Ovary (tissue), 9 donors: ENCODE data around the gene TMEM192. TPM values are rescaled to one million over a fixed set of nuclear protein-coding genes. Genes with fewer than 3 reads are reported as not detected.

Experiments used
- DNase-seq, 5 donors: peaks; one replicate each; pipeline ENCODE4 v3.0.0-alpha.2; 2019 to 2020
- H3K27ac ChIP-seq, 2 donors: fragments of 200-600 bp; one replicate each; pipeline versions ENCODE4 v1.5.1 to v1.8.0; 2019 to 2022
- H3K27me3 ChIP-seq: fragments of 200-600 bp; one replicate; pipeline ENCODE4 v1.8.0; 2022
- H3K36me3 ChIP-seq: fragments of 200-600 bp; sonication (generic); one replicate; pipeline ENCODE4 v1.5.1; 2019
- H3K4me1 ChIP-seq: one replicate; pipeline ENCODE4 v1.8.1; 2013; ENCODE audit warnings: mild to moderate bottlenecking, moderate library complexity; ENCODE audit not compliant: insufficient read depth
- H3K4me3 ChIP-seq: fragments of 200-600 bp; sonication (generic); one replicate; pipeline ENCODE4 v1.5.1; 2017
- H3K9me3 ChIP-seq, 2 donors: fragments of 200-600 bp in 1 of 2; sonication (generic) in 1 of 2; one replicate each; pipeline versions ENCODE4 v1.5.1 to v1.8.1; 2013 to 2019; ENCODE audit warnings: mild to moderate bottlenecking in 1 of 2, moderate library complexity in 1 of 2
- EP300 ChIP-seq: sonication (generic); formaldehyde crosslinking; IDR thresholded peaks from one replicate; pipeline ENCODE4 v1.6.1; 2017; ENCODE audit warnings: antibody characterized with exemption
- POLR2A ChIP-seq: fragments of 450-650 bp; IDR thresholded peaks from one replicate; pipeline ENCODE4 v1.6.1; 2017; ENCODE audit warnings: antibody characterized with exemption, mild to moderate bottlenecking, moderate library complexity
- WGBS, 3 donors: extraction: QIAGEN DNeasy Blood & Tissue Kit in 1 of 3; methylation state at CpG; one replicate each; pipeline versions ENCODE4 v1.1.5 to v1.1.7; 2013 to 2017; 5-methylcytosine and 5-hydroxymethylcytosine counted together
- intact Hi-C, 4 donors: fragments of 100-400 bp; cut with DNase I; formaldehyde crosslinking; loops; one replicate each; pipeline versions ENCODE4 v1.11.0 to v1.15.1; 2022 to 2023
- polyA plus RNA-seq, 2 donors: library from polyadenylated mRNA; stranded (reverse); fragments of 200-250 nt in 1 of 2; fragments of 350-450 nt in 1 of 2; fragmentation: Illumina TruSeq in 1 of 2; extraction: RNeasy Lipid Tissue Mini Kit (QIAGEN cat#74804) in 1 of 2; gene quantifications; one replicate each; pipeline ENCODE4 v1.2.3, GENCODE V29; 2013 to 2014
- total RNA-seq, 7 donors: library from RNA; depleted of rRNA in 2 of 7; stranded (reverse); fragments of >200 nt in 2 of 7; fragmentation: NEBNext Ultra II Directional in 3 of 7; extraction: Animal tissue kit (Norgen Biotek cat#: 25700) in 3 of 7; gene quantifications; one replicate each; pipeline versions ENCODE4 v1.1.0 to v1.2.4, GENCODE V29; 2016 to 2023
- TF ChIP-seq, protein P1 (sequence below), 3 donors: fragments of 450-650 bp in 2 of 3; fragments of 200-600 bp in 1 of 3; IDR thresholded peaks; one replicate each; pipeline versions ENCODE4 v1.5.1 to v1.8.0; 2016 to 2022; ENCODE audit warnings: antibody characterized with exemption in 3 of 3, mild to moderate bottlenecking in 1 of 3
- donor health status: DM: no; HTN: no; CAD: no; lungs with moderate emphysema.
- donor health status: DM: no; HTN: no; CAD: no.
- donor health status: Bipolar disorder and iron deficiency.
- donor health status: DM: yes; HTN: yes; CAD: no.
- donor health status: DM: no; HTN: no; CAD: no.
- donor health status: DM: yes; HTN: yes; CAD: no.

The TMEM192 gene
- total and polyA plus RNA-seq, 9 donors = 16.7 to 40.8 (median 25.3) TPM

DNA sequence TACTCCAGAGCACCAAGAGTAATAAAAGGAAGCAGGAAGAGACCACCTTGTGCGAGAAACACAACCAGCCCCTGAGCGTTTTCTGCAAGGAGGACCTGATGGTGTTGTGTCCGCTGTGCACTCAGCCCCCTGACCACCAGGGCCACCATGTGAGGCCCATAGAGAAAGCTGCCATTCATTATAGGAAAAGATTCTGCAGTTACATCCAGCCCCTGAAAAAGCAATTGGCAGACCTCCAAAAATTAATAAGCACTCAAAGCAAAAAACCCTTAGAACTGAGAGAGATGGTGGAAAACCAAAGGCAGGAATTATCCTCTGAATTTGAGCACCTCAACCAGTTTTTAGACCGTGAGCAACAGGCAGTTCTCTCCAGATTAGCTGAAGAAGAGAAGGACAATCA is 53.3 kb downstream of the TMEM192 start:
- Histone ChIP-seq H3K4me1 (peaks cover 3% of the 10 kb centered on the region), H3K27ac (no peak overlapping the region), H3K27me3 (no peaks in the 10 kb centered on the region), H3K36me3 (no peaks in the 10 kb centered on the region), H3K9me3 (no peaks in the 10 kb centered on the region), H3K4me3 (no peak overlapping the region)
- TF ChIP-seq, protein P1, sequence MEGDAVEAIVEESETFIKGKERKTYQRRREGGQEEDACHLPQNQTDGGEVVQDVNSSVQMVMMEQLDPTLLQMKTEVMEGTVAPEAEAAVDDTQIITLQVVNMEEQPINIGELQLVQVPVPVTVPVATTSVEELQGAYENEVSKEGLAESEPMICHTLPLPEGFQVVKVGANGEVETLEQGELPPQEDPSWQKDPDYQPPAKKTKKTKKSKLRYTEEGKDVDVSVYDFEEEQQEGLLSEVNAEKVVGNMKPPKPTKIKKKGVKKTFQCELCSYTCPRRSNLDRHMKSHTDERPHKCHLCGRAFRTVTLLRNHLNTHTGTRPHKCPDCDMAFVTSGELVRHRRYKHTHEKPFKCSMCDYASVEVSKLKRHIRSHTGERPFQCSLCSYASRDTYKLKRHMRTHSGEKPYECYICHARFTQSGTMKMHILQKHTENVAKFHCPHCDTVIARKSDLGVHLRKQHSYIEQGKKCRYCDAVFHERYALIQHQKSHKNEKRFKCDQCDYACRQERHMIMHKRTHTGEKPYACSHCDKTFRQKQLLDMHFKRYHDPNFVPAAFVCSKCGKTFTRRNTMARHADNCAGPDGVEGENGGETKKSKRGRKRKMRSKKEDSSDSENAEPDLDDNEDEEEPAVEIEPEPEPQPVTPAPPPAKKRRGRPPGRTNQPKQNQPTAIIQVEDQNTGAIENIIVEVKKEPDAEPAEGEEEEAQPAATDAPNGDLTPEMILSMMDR (IDR thresholded peaks at IDR 0.05) = no peak
- no peak for TF ChIP-seq POLR2A
- intact Hi-C loops = no loop called here
- 73 to 82% (median 78%) methylated on average over 4 of the region's 4 CpGs for WGBS, 3 donors
- DNase-seq = no peak

DNA sequence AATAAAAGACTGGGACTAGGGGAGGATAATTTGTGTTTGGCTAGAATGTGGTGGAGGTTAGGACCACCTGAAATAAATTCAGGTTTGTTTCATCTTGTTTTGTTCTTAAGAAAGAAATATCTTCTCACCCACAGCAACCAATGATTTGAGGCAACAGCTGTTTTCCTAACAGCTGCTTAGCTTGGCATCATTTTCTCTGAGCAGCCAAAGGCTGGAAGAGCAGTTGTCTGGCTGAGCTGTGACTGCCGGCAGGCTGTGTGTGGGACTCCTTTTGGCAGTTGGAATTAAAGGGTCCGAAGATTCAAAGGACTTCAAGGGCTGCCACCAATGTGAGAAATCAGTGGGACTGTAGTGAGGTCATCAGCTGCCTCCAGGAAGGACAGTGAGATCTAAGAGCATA is 54.0 kb downstream of the TMEM192 start:
- no peak for DNase-seq
- Histone ChIP-seq H3K9me3 (no peaks in the 10 kb centered on the region), H3K4me3 (no peak overlapping the region), H3K36me3 (no peaks in the 10 kb centered on the region), H3K27ac (no peak overlapping the region), H3K4me1 (peaks cover 3% of the 10 kb centered on the region), H3K27me3 (no peaks in the 10 kb centered on the region)
- 13 to 28% (median 20%) methylated on average over 2 of the region's 2 CpGs for WGBS, 3 donors
- TF ChIP-seq POLR2A (no peak), EP300 (no peak)
- TF ChIP-seq, protein P1 (IDR thresholded peaks at IDR 0.05) = no peak
- intact Hi-C loops = no loop called here

GRCh38 chr4:165055601-165056000 is 57.1 kb downstream of the TMEM192 start:
- Histone ChIP-seq H3K4me3 (no peak overlapping the region), H3K4me1 (peaks cover under 1% of the 10 kb centered on the region), H3K9me3 (no peaks in the 10 kb centered on the region), H3K27ac (no peak overlapping the region), H3K27me3 (no peaks in the 10 kb centered on the region), H3K36me3 (no peaks in the 10 kb centered on the region)
- intact Hi-C loops = no loop called here
- no peak for DNase-seq
- 88 to 93% (median 90%) methylated on average over 9 of the region's 9 CpGs for WGBS, 3 donors
- TF ChIP-seq, protein P1 (IDR thresholded peaks at IDR 0.05) = no peak
- no peak for TF ChIP-seq EP300
- TF ChIP-seq POLR2A = no peak

DNA sequence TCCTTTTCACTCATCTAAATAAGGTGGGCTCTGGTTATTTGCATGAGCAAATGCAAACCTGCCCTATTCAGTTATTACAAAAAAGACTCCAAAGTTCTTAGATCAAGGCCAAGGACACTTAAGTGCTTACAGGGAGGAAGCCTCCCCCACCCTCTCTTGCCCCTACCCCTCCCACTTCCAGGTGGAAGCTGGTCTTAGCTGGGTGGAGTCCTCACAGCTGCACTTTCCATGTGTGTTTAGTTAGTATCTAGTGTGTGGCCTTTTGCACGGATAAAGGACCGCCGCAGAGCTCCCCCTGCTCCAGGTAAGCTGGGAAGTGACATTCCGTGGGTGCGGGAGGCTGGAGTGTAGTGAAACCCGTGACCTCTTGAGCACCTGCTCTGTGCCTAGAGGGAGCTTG is 59.0 kb downstream of the TMEM192 start, which contains the start of gene TRIM75:
Gene TRIM75, plus strand, starts transcription at position 222 of the 400 bp plus-strand sequence. CDS start 5,282 bp downstream, outside the sequence.
- no peak within 1 kb of the TSS for H3K4me3 ChIP-seq
- no peak within 1 kb of the TSS for H3K27ac ChIP-seq
- DNase-seq = no peak
- WGBS, 3 donors = 50 to 78% (median 61%) methylated on average over 6 of the region's 6 CpGs
- H3K36me3 ChIP-seq = no peaks in the 10 kb centered on the region
- H3K4me1 ChIP-seq = no peaks in the 10 kb centered on the region
- H3K27me3 ChIP-seq = no peaks in the 10 kb centered on the region
- intact Hi-C loops = no loop called here
- no peaks in the 10 kb centered on the region for H3K9me3 ChIP-seq
- TF ChIP-seq EP300 (no peak), POLR2A (no peak)
- TF ChIP-seq, protein P1 (IDR thresholded peaks at IDR 0.05) = no peak
